Left ventricle myocardium inferior (tissue), 1 donor: Measurements from ENCODE around the gene SDF4. TPM values are rescaled to one million over a fixed set of nuclear protein-coding genes. Genes with fewer than 3 reads are reported as not detected.

ENCODE experiments used
- DNase-seq: peaks from one replicate; pipeline ENCODE4 v3.0.0-alpha.2; 2020
- H3K27ac ChIP-seq: fragments of 200-600 bp; replicated peaks from 2 replicates; pipeline ENCODE4 v1.8.0; 2021
- H3K27me3 ChIP-seq: fragments of 200-600 bp; 2 replicates; pipeline ENCODE4 v1.8.0; 2021; ENCODE audit warnings: low read depth
- H3K36me3 ChIP-seq: fragments of 200-600 bp; 2 replicates; pipeline ENCODE4 v1.8.0; 2021
- H3K4me1 ChIP-seq: fragments of 200-600 bp; 2 replicates; pipeline ENCODE4 v1.8.0; 2021
- H3K4me3 ChIP-seq: fragments of 200-600 bp; 2 replicates; pipeline ENCODE4 v1.8.0; 2021; ENCODE audit warnings: mild to moderate bottlenecking, moderate library complexity
- H3K9me3 ChIP-seq: fragments of 200-600 bp; replicated peaks from 2 replicates; pipeline ENCODE4 v1.8.0; 2021
- CTCF ChIP-seq: fragments of 200-600 bp; IDR thresholded peaks from 2 replicates; pipeline ENCODE4 v1.8.0; 2021; ENCODE audit warnings: antibody characterized with exemption, mild to moderate bottlenecking, borderline replicate concordance
- intact Hi-C: fragments of 100-400 bp; cut with micrococcal nuclease; formaldehyde crosslinking; loops from one replicate; pipeline ENCODE4 v1.11.0; 2022
- total RNA-seq: library from RNA; stranded (reverse); fragmentation: NEBNext Ultra II Directional; extraction: Animal tissue kit (Norgen Biotek cat#: 25700); gene quantifications from one replicate; pipeline ENCODE4 v1.2.1, GENCODE V29; 2021
- donor health status: DM: no; HTN: yes; CAD: no; lungs with severe emphysema.

Gene SDF4
- total RNA-seq, 1 donor from 2014 or later: 114 TPM

GRCh38 chr1:1223321-1223720 is 8.5 kb downstream of the SDF4 start:
- no peak for TF ChIP-seq CTCF
- Histone ChIP-seq H3K27ac (no peak overlapping the region), H3K27me3 (no peaks in the 10 kb centered on the region), H3K4me1 (peaks cover 18% of the 10 kb centered on the region), H3K4me3 (no peak overlapping the region), H3K36me3 (peaks cover 94% of the 10 kb centered on the region), H3K9me3 (no peaks in the 10 kb centered on the region)
- intact Hi-C loops: no loop called here
- no peak for DNase-seq

- no peak overlapping the region for H3K27ac ChIP-seq
- no peak for TF ChIP-seq CTCF
- intact Hi-C loops: no loop called here
- H3K9me3 ChIP-seq: no peaks in the 10 kb centered on the region
- H3K36me3 ChIP-seq: peaks cover 94% of the 10 kb centered on the region
- H3K27me3 ChIP-seq: no peaks in the 10 kb centered on the region
- DNase-seq: no peak
- peaks cover 22% of the 10 kb centered on the region for H3K4me1 ChIP-seq
- H3K4me3 ChIP-seq: no peak overlapping the region
These were observed 9.1 kb downstream of the SDF4 start for GRCh38 chr1:1222575-1223225.

- Histone ChIP-seq H3K27me3 (no peaks in the 10 kb centered on the region), H3K9me3 (no peaks in the 10 kb centered on the region), H3K27ac (no peak overlapping the region), H3K4me1 (peaks cover 29% of the 10 kb centered on the region), H3K4me3 (no peak overlapping the region), H3K36me3 (peaks cover 94% of the 10 kb centered on the region)
- no peak for TF ChIP-seq CTCF
- DNase-seq: no peak
- intact Hi-C loops: no loop called here
These were observed 9.8 kb downstream of the SDF4 start for GRCh38 chr1:1221887-1222574.

- DNase-seq: no peak
- no peak for TF ChIP-seq CTCF
- Histone ChIP-seq H3K36me3 (peaks cover 87% of the 10 kb centered on the region), H3K4me1 (peaks cover 34% of the 10 kb centered on the region), H3K9me3 (no peaks in the 10 kb centered on the region), H3K4me3 (no peak overlapping the region), H3K27ac (no peak overlapping the region), H3K27me3 (no peaks in the 10 kb centered on the region)
- intact Hi-C loops: no loop called here
These were observed 11.6 kb downstream of the SDF4 start for GRCh38 chr1:1220197-1220596.

- Histone ChIP-seq H3K4me3 (no peak overlapping the region), H3K9me3 (no peaks in the 10 kb centered on the region), H3K36me3 (peaks cover 78% of the 10 kb centered on the region), H3K27me3 (no peaks in the 10 kb centered on the region), H3K27ac (no peak overlapping the region), H3K4me1 (peaks cover 38% of the 10 kb centered on the region)
- intact Hi-C loops: no loop called here
- DNase-seq: no peak
- no peak for TF ChIP-seq CTCF
These were observed 12.5 kb downstream of the SDF4 start for GRCh38 chr1:1219341-1219740.
